ENCODE results near the gene BMF.
A peak's percentile ranks its signal among the peaks of the same experiment; 100 is the strongest.
"Not testable (repeated sequence)": the region's sequence is repeated elsewhere in the genome, so short reads cannot be mapped to it uniquely, and the experiment has no call there.

Gene BMF

GRCh38 chr15:40087991-40088928, 20.4 kb downstream of the BMF start:
- peak; percentile 41 for DNase-seq

- DNase-seq, result no peak
These were observed 21.4 kb downstream of the BMF start for GRCh38 chr15:40087068-40087810.

GRCh38 chr15:40085266-40085665, 23.4 kb downstream of the BMF start:
- no peak for DNase-seq

- DNase-seq, result no peak
These were observed 24.0 kb downstream of the BMF start for GRCh38 chr15:40084650-40085049.

- peak; percentile 32 for DNase-seq
These were observed 26.3 kb downstream of the BMF start for GRCh38 chr15:40082195-40082883.

GRCh38 chr15:40081691-40082194, 26.9 kb downstream of the BMF start:
- DNase-seq, result no peak

- no peak for DNase-seq
These were observed 27.8 kb downstream of the BMF start for GRCh38 chr15:40080847-40081246.

GRCh38 chr15:40080104-40080503, 28.6 kb downstream of the BMF start:
- DNase-seq, result no peak

GRCh38 chr15:40079456-40079855, 29.2 kb downstream of the BMF start:
- no peak for DNase-seq

- DNase-seq, result no peak
These were observed 33.2 kb downstream of the BMF start for GRCh38 chr15:40075298-40076044.

GRCh38 chr15:40074656-40075055, 34.0 kb downstream of the BMF start:
- not testable (repeated sequence) for DNase-seq

- DNase-seq, result not testable (repeated sequence)
These were observed 34.8 kb downstream of the BMF start for GRCh38 chr15:40073716-40074490.

- no peak for DNase-seq
These were observed 36.3 kb downstream of the BMF start for GRCh38 chr15:40072216-40072990.

GRCh38 chr15:40070608-40071218, 38.0 kb downstream of the BMF start:
- DNase-seq, result no peak

- DNase-seq, result no peak
These were observed 38.5 kb downstream of the BMF start for GRCh38 chr15:40070166-40070557.

GRCh38 chr15:40069178-40070165, 39.2 kb downstream of the BMF start:
- peak; percentile 40 for DNase-seq

GRCh38 chr15:40067921-40068624, 40.6 kb downstream of the BMF start:
- DNase-seq, result no peak

- no peak for DNase-seq
These were observed 42.1 kb downstream of the BMF start for GRCh38 chr15:40066589-40066988.
